NCI-H82 (cell line): ENCODE data around the gene ANO2.

Experiments used
- DNase-seq: peaks from one replicate; lab custom pipeline; 2025; lab: John Stamatoyannopoulos, UW

ANO2 gene

GRCh38 chr12:5945071-5946008, at the start of gene ANO2:
Gene ANO2 (minus strand): TSS chr12:5945259. CDS start chr12:5945217, 42 bp downstream.
- DNase-seq, result peak; percentile 87

GRCh38 chr12:5989621-5990020, 44.6 kb upstream of the ANO2 start:
- DNase-seq, result no peak

- peak; percentile 83 for DNase-seq
These were observed 43.6 kb upstream of the ANO2 start for GRCh38 chr12:5988659-5989116.

- DNase-seq, result no peak
These were observed 43.0 kb upstream of the ANO2 start for GRCh38 chr12:5988088-5988487.

GRCh38 chr12:5987573-5987972, 42.5 kb upstream of the ANO2 start:
- no peak for DNase-seq

GRCh38 chr12:5985471-5985870, 40.4 kb upstream of the ANO2 start:
- DNase-seq, result no peak

- no peak for DNase-seq
These were observed 39.8 kb upstream of the ANO2 start for GRCh38 chr12:5984873-5985272.

- no peak for DNase-seq
These were observed 37.0 kb upstream of the ANO2 start for GRCh38 chr12:5982106-5982505.

- no peak for DNase-seq
These were observed 32.5 kb upstream of the ANO2 start for GRCh38 chr12:5977556-5977955.

GRCh38 chr12:5976711-5977110, 31.7 kb upstream of the ANO2 start:
- DNase-seq, result no peak

- no peak for DNase-seq
These were observed 31.1 kb upstream of the ANO2 start for GRCh38 chr12:5976196-5976595.

- no peak for DNase-seq
These were observed 28.5 kb upstream of the ANO2 start for GRCh38 chr12:5973461-5974115.

GRCh38 chr12:5972387-5972786, 27.3 kb upstream of the ANO2 start:
- DNase-seq, result no peak

GRCh38 chr12:5971194-5971850, 26.3 kb upstream of the ANO2 start:
- DNase-seq, result no peak

GRCh38 chr12:5969974-5970690, 25.1 kb upstream of the ANO2 start:
- DNase-seq, result no peak

GRCh38 chr12:5969156-5969973, 24.3 kb upstream of the ANO2 start:
- no peak for DNase-seq

GRCh38 chr12:5967645-5968415, 22.8 kb upstream of the ANO2 start:
- DNase-seq, result no peak

GRCh38 chr12:5966486-5967095, 21.5 kb upstream of the ANO2 start:
- DNase-seq, result no peak

GRCh38 chr12:5965950-5966383, 20.9 kb upstream of the ANO2 start:
- DNase-seq, result peak; percentile 81
